Stimulated activated CD8-positive, alpha-beta memory T cell treated with anti-CD3 and anti-CD28 coated beads, Interleukin-12 subunit alpha, Interleukin-12 subunit beta, amount 100 ng/mL, for 24 hours (primary cell): Measurements from ENCODE around the gene UQCR11.

Source experiments
- DNase-seq: peaks from one replicate; pipeline ENCODE4 v3.0.0-alpha.2; 2020; ENCODE audit errors: extremely low read depth

Gene UQCR11

GRCh38 chr19:1591421-1592023 is 13.7 kb downstream of the UQCR11 start:
- DNase-seq = no peak

- DNase-seq = no peak
Measured at GRCh38 chr19:1590641-1591397, 14.4 kb downstream of the UQCR11 start.

DNA sequence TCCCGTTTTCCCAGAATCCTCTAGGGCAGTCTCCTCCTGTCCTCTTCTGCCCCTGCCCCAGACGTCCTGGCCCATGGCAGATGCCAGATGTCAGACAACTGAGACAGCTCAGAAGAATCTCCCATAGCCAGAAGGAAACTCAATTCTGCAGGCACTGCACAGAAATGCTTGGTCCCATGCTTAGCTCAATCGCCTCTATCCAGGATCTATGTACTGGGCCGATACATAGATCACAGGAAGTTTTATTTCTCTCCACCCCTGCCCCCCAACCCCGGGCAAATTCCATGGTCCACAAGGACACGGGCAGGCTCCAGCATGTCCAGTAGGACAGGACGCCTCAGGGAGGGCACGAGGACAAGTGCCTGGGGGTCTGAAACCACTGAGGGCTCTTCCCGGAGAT is 17.4 kb downstream of the UQCR11 start:
- no peak for DNase-seq

DNA sequence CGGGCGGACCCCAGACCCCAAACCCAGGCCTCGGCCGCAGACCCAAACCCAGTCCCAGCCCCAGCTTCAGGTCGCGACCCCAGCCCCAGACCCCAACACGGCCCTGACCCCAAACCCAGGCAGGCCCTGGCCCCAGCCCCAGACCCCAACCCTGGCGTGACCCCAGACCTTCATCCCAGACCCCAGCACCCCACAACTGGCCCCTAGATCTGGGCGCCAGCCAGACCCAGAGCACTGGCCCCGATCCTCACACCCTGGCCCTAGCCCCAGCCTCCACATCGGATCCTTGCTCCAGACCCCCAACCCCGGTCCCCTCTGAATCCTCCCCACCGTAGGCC is 20.1 kb downstream of the UQCR11 start:
- DNase-seq = no peak

DNA sequence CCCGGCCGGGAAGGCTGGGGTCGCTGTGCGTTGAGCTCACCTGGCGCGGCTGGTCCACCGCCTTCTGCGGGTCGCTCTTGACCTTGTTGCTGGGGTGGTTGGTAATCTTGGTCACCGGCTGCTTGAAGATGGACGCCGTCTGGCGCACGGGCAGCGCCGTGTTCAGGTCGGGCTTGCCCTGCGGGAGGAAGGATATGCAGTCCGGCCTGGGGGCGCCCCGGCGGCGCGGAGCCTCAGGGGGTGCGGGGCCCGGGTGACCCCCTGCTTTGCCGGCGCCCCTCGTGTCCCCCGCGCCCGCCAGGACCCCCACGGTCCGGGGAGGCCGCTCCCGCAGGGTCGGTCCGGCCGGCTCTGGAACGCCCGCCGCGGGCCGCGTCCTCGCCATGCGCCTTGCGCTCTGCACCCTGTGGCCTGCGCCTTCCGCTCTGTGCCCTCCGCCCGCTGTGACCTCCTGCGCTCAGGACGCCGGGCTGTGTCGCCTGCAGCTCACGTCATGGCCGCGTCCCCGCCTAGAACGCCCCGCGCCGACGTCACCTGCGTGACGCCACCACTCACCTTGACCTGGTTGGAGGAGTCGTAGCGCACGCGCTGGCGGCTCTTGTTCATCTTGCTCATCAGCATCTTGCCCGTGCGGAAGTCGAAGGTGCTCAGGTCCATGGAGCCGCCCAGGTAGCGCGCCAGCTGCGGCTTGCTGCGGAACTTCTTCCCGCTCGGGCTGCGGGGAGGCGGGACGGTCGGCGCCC is 20.6 kb downstream of the UQCR11 start:
- DNase-seq = no peak

DNA sequence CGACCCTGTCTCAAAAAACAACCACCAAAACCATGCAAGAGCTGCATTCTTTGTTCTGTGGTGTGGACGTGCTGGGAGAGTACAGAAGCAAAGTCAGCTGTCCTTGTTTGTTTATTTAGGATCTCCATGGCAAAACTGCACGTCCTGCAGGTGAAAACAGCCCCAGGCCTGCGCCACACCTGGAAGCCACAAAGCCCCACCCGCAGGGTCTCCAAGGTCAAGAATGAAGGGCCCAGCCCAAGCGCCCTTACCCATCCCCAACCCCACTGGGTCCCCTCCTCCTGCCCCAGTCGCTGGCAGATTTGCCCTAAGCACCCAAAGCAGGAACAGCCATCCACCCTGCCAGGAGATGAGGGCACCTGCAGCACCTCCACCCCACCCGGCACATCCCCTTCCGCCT is 23.1 kb downstream of the UQCR11 start:
- no peak for DNase-seq

DNA sequence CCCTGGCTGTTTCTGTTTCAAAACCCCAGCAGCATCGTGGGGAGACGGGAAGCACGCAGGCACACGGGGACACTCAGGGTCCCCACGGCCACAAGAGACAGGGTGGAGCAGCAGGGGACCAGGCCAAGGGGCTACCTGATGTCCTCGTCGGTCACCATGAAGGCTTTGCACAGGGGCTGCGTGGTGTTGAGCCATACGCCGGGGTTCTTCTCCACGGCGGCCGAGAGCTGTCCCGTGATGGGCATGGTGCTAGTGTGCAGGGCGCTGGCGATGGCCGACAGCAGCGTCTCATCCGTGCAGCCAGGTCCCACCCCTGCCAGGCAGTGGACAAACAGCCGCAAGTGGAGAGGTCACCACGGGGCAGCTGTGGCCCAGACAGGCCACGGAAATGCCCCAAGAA is 24.3 kb downstream of the UQCR11 start:
- no peak for DNase-seq

DNA sequence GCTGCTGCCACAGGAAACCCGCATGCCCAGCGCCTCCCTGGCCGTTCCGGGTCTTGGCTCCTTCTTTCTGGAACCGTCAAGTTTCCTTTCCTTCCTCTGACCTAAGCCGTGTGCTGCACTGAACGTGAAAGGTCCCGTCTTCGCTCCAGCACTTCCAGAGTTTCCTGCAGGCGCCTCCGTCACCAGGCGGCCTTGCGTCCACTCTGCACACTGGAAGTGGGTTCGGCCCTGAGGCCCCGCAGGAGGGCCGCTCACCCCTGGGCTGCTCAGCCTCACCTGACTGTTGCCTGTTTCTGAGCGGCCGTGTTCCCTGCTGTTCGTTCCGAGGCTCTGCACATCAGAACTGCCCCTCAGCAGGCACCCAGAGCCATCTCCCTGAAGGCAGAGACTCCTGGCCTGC is 24.9 kb downstream of the UQCR11 start:
- DNase-seq = no peak

DNA sequence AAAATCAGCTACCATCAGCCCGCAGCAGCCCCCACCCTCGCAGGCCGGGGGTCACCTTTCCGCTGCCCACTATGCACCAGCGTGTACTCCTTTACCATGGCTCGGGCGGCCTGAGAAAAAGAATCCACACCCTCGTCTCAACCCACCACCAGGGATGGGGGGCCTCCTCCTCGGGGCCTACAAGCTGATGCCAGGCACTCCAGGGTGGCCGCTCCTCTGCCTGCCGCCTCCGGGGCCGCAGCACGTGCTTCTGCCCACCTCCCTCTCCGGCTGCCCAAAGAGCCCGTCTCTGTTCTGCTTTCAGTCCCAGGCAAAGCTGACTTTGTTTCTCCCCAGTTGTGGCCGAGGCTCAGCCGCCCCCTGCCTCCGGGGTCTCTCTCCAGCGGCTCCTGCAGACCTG is 26.0 kb downstream of the UQCR11 start:
- DNase-seq = no peak

DNA sequence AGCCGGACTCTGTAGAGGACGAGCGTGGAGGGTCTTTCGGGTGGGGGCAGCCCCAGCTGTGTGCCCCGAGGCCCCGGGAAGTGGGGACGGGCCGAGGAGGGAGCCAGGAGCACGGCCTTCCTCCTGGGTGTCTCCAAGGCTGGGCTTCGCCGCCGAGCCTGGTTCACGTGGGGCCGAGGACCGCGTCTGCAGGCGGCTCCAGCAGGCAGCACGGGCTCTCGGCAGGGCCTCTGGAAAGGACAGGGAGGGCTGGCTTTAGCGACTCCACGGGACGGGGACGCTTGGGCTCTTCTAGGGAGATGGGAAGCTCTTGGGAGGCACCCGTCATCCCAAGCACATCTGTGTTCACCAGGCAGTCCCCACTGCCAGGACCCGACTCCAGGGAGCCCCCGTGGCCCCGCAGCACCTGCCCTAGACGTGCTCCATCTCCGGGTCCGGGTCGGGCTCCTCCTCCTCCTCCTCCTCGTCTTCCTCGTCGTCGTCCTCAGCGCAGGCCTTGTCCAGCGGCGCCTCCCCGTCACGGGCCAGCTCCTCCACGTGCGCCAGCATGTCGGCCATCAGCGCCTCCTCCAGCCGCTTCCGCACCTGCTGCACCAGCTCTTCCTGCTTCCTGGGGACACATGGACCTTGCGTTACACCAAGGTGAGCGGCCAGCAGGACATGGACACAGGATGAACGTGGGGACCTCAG is 27.2 kb downstream of the UQCR11 start:
- no peak for DNase-seq

DNA sequence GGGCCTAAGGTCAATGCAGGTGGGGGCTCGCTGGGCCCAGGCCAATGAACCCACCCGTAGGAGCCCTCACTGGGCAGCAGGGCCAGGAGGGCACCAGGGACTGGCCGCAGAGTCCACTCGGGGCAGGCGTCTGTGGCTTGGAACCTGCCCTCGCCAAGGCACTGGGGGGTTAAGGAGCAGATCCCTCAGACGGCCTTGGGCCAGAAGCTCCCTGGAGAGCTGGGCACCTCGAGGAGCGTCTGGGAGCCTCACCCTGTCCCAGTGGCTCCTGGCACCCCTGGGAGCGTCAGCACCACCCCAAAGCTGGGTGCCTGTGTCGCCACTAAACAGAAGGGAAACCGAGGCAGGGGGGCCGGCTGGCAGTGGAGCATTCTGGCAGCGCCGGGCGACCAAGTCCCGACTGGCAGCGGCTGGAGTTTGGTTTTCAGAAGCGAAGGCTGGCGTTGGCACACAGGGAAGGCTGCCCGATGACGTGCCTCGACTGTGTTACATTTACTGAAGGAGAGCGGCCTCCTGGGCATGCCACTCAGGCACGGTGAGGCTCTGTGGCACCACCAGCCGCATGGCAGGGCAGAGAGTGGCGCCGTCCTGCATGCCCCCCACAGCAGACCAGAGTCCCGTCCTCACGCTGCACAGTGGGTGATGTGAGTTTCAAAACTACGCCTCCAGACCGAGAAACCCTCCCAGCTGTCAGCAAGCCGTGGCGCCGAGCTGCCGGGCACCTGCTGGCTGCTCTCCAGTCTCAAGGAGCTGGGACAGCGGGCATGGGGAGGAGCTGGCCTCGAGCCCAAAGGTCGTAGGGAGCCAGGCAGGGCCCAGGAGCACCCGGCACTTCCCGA is 28.0 kb downstream of the UQCR11 start:
- DNase-seq = no peak

DNA sequence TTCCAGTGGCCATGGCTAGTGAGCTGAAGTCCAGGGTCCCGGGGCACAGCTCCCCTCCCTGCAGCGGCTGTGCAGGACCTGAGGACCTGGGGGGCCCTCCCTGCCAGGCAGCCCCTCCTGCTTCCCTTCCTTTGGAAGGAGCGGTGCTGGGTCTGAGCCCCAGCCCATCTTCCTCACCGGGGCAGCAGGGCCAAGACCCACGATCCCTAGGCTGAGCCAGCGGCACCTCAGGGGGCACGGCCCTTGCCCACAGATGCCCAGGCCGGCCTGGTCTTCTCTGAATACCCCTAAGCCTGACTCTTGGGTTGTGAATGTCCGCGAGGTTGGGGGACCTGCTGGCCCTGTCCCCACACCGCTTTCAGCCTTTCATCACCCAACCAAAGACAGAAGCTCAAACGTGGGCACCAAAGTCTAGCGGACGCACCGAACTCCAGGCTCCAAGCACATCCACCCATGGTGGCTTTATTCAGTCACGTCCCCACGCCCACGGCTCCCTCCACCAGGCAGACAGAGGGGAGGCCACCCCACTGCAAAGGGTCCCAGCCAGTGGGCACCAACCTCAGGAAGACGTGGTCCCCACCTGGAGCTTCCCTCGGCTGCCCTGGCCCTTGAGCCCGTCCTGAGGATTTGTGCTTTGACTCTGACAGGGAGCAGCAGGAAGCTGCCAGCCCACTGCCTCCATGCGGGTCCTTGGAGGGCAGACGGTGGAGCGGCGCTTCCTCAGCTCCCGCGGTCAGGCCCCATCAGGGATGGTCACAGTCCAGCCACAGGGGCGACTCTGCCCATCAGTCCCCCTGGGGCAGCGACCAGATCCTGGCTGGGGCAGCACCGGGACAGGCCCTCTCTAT is 28.8 kb downstream of the UQCR11 start:
- no peak for DNase-seq

DNA sequence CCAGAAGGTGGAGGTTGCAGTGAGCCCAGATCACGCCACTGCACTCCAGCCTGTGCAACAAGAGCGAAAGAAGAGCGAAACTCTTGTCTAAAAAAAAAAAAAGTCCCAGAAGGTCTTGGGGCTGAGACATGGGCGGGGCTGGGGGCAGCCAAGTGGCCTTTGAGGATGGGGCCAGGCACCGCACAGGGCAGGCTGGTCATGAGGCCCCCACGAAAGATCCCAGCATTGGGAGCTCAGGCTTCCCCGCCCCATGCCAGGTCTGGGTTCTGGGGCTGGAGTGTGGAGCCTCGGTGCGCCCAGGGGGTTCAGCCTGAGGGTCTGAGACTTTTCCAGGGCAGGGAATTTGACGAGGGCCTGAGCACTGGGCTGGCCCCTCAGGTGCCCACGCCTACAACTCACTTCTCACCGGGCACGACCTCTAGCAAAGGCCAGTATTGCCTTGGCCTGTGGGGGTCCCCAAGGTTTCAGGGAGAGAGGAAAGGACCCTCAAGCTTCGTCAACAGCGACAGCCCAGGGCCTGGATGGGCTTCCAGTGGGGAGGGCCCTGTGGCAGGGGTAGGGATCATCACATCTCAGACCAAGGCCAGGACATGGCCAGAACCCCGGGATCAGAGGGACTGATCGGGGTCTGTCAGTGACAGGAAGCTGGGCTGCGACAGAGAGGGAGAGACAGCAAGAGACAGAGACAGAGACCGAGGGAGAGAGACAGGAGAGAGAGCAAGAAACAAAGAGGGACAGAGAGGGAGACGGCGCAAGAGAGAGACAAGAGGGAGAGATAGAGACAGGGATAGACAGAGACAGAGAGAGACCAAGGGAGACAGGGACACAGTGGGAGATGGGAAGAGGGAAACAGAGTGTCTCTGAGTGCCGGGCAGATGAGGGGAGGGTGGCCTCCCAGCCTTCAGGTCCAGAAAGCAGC is 29.7 kb downstream of the UQCR11 start:
- no peak for DNase-seq

- DNase-seq = no peak
Measured at GRCh38 chr19:1574354-1575136, 30.7 kb downstream of the UQCR11 start.

DNA sequence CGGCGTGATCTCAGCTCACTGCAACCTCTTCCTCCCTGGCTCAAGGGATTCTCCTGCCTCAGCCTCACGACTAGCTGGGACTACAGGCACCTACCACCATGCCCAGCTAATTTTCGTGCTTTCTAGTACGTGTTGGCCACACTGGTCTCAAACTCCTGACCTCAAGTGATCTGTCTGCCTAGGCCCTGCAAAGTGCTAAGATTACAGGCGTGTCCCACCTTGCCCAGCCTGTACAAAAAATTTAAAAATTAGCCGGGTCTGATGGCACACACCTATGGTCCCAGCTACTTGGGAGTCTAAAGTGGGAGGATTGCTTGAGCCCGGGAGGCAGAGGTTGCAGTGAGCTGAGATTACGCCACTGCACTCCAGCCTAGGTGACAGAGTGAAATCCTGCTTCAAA is 32.5 kb downstream of the UQCR11 start:
- no peak for DNase-seq

- no peak for DNase-seq
Measured at GRCh38 chr19:1571358-1571757, 33.9 kb downstream of the UQCR11 start.

DNA sequence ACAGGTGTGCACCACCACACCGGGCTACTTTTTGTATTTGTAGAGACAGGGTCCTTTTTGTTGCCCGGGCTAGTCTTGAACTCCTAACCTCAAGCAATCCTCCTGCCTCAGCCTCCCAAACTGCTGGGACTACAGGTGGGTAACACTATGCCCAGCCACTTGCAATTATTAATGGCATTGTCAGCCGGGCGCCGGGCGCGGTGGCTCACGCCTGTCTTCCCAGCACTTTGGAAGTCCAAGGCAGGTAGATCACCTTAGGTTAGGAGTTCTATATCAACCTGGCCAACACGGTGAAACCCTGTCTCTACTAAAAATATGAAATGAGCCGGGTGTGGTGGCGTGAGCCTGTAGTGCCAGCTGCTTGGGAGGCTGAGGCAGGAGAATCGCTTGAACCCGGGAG is 34.4 kb downstream of the UQCR11 start:
- DNase-seq = no peak

- no peak for DNase-seq
Measured at GRCh38 chr19:1569997-1570396, 35.3 kb downstream of the UQCR11 start.
